H9 (cell line): ENCODE measurements around the gene C1QL1. TPM values are rescaled to one million over a fixed set of nuclear protein-coding genes. Genes with fewer than 3 reads are reported as not detected.

ENCODE experiments used
- DNase-seq: peaks from one replicate; pipeline ENCODE4 v3.0.0-alpha.2; 2017
- H2AFZ ChIP-seq: one replicate; pipeline ENCODE4 v1.6.1; 2013; ENCODE audit warnings: mild to moderate bottlenecking, low read length, control low read depth, moderate library complexity
- H2AK5ac ChIP-seq: 2 replicates; pipeline ENCODE4 v1.6.1; 2013; ENCODE audit warnings: low read length, control low read depth, mixed read lengths; ENCODE audit not compliant: insufficient read length
- H2BK120ac ChIP-seq: one replicate; pipeline ENCODE4 v1.6.1; 2013; ENCODE audit warnings: low read depth, mild to moderate bottlenecking, low read length, control low read depth, inconsistent platforms; ENCODE audit not compliant: poor library complexity, severe bottlenecking
- H2BK12ac ChIP-seq: 2 replicates; pipeline ENCODE4 v1.6.1; 2013; ENCODE audit warnings: low read length, control low read depth, mixed read lengths, low read depth; ENCODE audit not compliant: insufficient read length
- H2BK15ac ChIP-seq: 2 replicates; pipeline ENCODE4 v1.6.1; 2013; ENCODE audit warnings: low read depth, low read length, control low read depth
- H2BK20ac ChIP-seq: one replicate; pipeline ENCODE4 v1.6.1; 2013; ENCODE audit warnings: low read depth, mild to moderate bottlenecking, low read length, control low read depth, inconsistent platforms; ENCODE audit not compliant: poor library complexity, severe bottlenecking
- H2BK5ac ChIP-seq: 2 replicates; pipeline ENCODE4 v1.6.1; 2013; ENCODE audit warnings: low read length, control low read depth, mixed read lengths; ENCODE audit not compliant: insufficient read length
- H3K14ac ChIP-seq: 2 replicates; pipeline ENCODE4 v1.6.1; 2013; ENCODE audit warnings: low read length, control low read depth; ENCODE audit not compliant: insufficient read depth
- H3K18ac ChIP-seq: 2 replicates; pipeline ENCODE4 v1.6.1; 2013; ENCODE audit warnings: low read depth, mild to moderate bottlenecking, mixed read lengths, low read length, control low read depth; ENCODE audit not compliant: insufficient read length
- H3K23ac ChIP-seq: 2 replicates; pipeline ENCODE4 v1.6.1; 2013; ENCODE audit warnings: low read length, control low read depth, mixed read lengths, low read depth; ENCODE audit not compliant: insufficient read length
- H3K23me2 ChIP-seq: 2 replicates; pipeline ENCODE4 v1.6.1; 2013; ENCODE audit warnings: low read depth, mild to moderate bottlenecking, mixed read lengths, low read length, control low read depth; ENCODE audit not compliant: insufficient read length, poor library complexity, severe bottlenecking
- H3K27ac ChIP-seq: 2 replicates; pipeline ENCODE4 v1.5.1; 2013; ENCODE audit warnings: low read length, control low read depth, mixed read lengths, low read depth; ENCODE audit not compliant: insufficient read length
- H3K27me3 ChIP-seq: 2 replicates; pipeline ENCODE4 v1.6.1; 2013; ENCODE audit warnings: low read length, control low read depth, inconsistent platforms; ENCODE audit not compliant: insufficient read depth
- H3K4ac ChIP-seq: 2 replicates; pipeline ENCODE4 v1.6.1; 2013; ENCODE audit warnings: low read depth, mild to moderate bottlenecking, control low read depth, inconsistent platforms, low read length, moderate library complexity
- H3K4me1 ChIP-seq: 2 replicates; pipeline ENCODE4 v1.6.1; 2013; ENCODE audit warnings: low read length, control low read depth, inconsistent platforms; ENCODE audit not compliant: insufficient read depth
- H3K4me2 ChIP-seq: 2 replicates; pipeline ENCODE4 v1.6.1; 2013; ENCODE audit warnings: low read length, control low read depth, mixed read lengths; ENCODE audit not compliant: insufficient read length, insufficient read depth
- H3K56ac ChIP-seq: 2 replicates; pipeline ENCODE4 v1.6.1; 2013; ENCODE audit warnings: low read depth, mild to moderate bottlenecking, mixed read lengths, low read length, control low read depth; ENCODE audit not compliant: insufficient read length
- H3K79me1 ChIP-seq: 2 replicates; pipeline ENCODE4 v1.6.1; 2013; ENCODE audit warnings: low read depth, mild to moderate bottlenecking, moderate library complexity, low read length, control low read depth, inconsistent platforms; ENCODE audit not compliant: insufficient read depth, poor library complexity, severe bottlenecking
- H3K79me2 ChIP-seq: 2 replicates; pipeline ENCODE4 v1.6.1; 2013; ENCODE audit warnings: low read length, control low read depth, inconsistent platforms; ENCODE audit not compliant: insufficient read depth
- H3K9ac ChIP-seq: 2 replicates; pipeline ENCODE4 v1.6.1; 2013; ENCODE audit warnings: low read length, control low read depth, mixed read lengths; ENCODE audit not compliant: insufficient read length; ENCODE audit errors: extremely low read depth
- H3K9me3 ChIP-seq: one replicate; pipeline ENCODE4 v1.6.1; 2013; ENCODE audit warnings: low read depth, low read length, inconsistent platforms; ENCODE audit not compliant: control insufficient read depth
- H3T11ph ChIP-seq: one replicate; pipeline ENCODE4 v1.6.1; 2013; ENCODE audit warnings: mild to moderate bottlenecking, low read length, control low read depth, inconsistent platforms
- H4K20me1 ChIP-seq: one replicate; pipeline ENCODE4 v1.6.1; 2013; ENCODE audit not compliant: control insufficient read depth, insufficient read length, insufficient read depth
- H4K5ac ChIP-seq: 2 replicates; pipeline ENCODE4 v1.6.1; 2013; ENCODE audit warnings: low read depth, mild to moderate bottlenecking, mixed read lengths, low read length, control low read depth; ENCODE audit not compliant: insufficient read length
- H4K8ac ChIP-seq: replicated peaks from 2 replicates; pipeline ENCODE4 v1.6.1; 2013; ENCODE audit warnings: low read length, control low read depth, mixed read lengths, low read depth; ENCODE audit not compliant: insufficient read length
- H4K91ac ChIP-seq: 2 replicates; pipeline ENCODE4 v1.6.1; 2013; ENCODE audit warnings: low read depth, mild to moderate bottlenecking, moderate library complexity, mixed read lengths, low read length, control low read depth; ENCODE audit not compliant: insufficient read length
- H3K27ac Mint-ChIP-seq, 3 experiments: 2 replicates in 2 of 3; 3 replicates in 1 of 3; pipeline ENCODE4 v1.8.0; 2020 to 2021; ENCODE audit warnings: mixed read lengths in 3 of 3, mild to moderate bottlenecking in 1 of 3, moderate library complexity in 1 of 3
- H3K27me3 Mint-ChIP-seq: 2 replicates; pipeline ENCODE4 v1.8.0; 2021; ENCODE audit warnings: low read depth, mild to moderate bottlenecking, moderate library complexity, mixed read lengths
- H3K36me3 Mint-ChIP-seq, 3 experiments: 2 replicates in 2 of 3; 3 replicates in 1 of 3; pipeline ENCODE4 v1.8.0; 2020 to 2021; ENCODE audit warnings: low read depth in 3 of 3, mixed read lengths in 3 of 3; ENCODE audit not compliant: insufficient read depth in 1 of 3
- H3K4me1 Mint-ChIP-seq, 2 experiments: 2 replicates each; pipeline ENCODE4 v1.8.0; 2020; ENCODE audit warnings: mixed read lengths in 2 of 2
- H3K4me3 Mint-ChIP-seq, 2 experiments: 2 replicates in 1 of 2; 3 replicates in 1 of 2; pipeline ENCODE4 v1.8.0; 2020 to 2021; ENCODE audit warnings: mild to moderate bottlenecking in 2 of 2, mixed read lengths in 2 of 2, moderate library complexity in 1 of 2
- H3K9me3 Mint-ChIP-seq, 2 experiments: 2 replicates in 1 of 2; 3 replicates in 1 of 2; pipeline ENCODE4 v1.8.0; 2020; ENCODE audit warnings: mild to moderate bottlenecking in 2 of 2, mixed read lengths in 2 of 2, moderate library complexity in 1 of 2
- WGBS: extraction: QIAGEN DNeasy Blood & Tissue Kit; methylation state at CpG from one replicate; pipeline ENCODE4 v1.1.7; 2013; ENCODE audit warnings: missing lambda C conversion rate, low lambda C conversion rate, mixed read lengths; ENCODE audit not compliant: insufficient read length; ENCODE audit errors: extremely low coverage; 5-methylcytosine and 5-hydroxymethylcytosine counted together
- total RNA-seq: library from RNA; stranded (reverse); gene quantifications from 2 replicates; pipeline ENCODE4 v1.2.1, GENCODE V29; 2021
- TF ChIP-seq, protein P1 (sequence below): fragments of 200-600 bp; sonication (generic); conservative IDR thresholded peaks from 3 replicates; pipeline ENCODE4 v1.8.0; 2021; ENCODE audit warnings: antibody characterized with exemption, mild to moderate bottlenecking

C1QL1 gene
- total RNA-seq, 1 experiment from 2014 or later, result 6.0 TPM

- Mint-ChIP-seq H3K4me1 (peaks cover 18 to 19% of the 10 kb centered on the region in 2 experiments), H3K27me3 (no peaks in the 10 kb centered on the region), H3K36me3 (peaks cover 28 to 49% (median 48%) of the 10 kb centered on the region in 3 experiments), H3K4me3 (no peak overlapping the region), H3K27ac (peak overlapping the region; percentile 29 to 81 (median 62); a peak in 4 of 7 replicates), H3K9me3 (peaks cover 0 to 5% of the 10 kb centered on the region in 2 experiments; a peak in 1 of 5 replicates)
- H3K4me2 ChIP-seq, result no peak overlapping the region
- H3K14ac ChIP-seq, result no peak overlapping the region
- H3K4me1 ChIP-seq, result peaks cover 2% of the 10 kb centered on the region
- H3T11ph ChIP-seq, result no peak overlapping the region
- no peak overlapping the region for H2AK5ac ChIP-seq
- H3K27me3 ChIP-seq, result no peaks in the 10 kb centered on the region
- H2BK120ac ChIP-seq, result no peak overlapping the region
- no peak overlapping the region for H3K23ac ChIP-seq
- H3K4ac ChIP-seq, result no peak overlapping the region
- H3K79me1 ChIP-seq, result peaks cover 6% of the 10 kb centered on the region
- WGBS, result 100% methylated on average over 1 of the region's 1 CpG
- H2BK12ac ChIP-seq, result no peak overlapping the region
- H3K23me2 ChIP-seq, result no peaks in the 10 kb centered on the region
- no peak overlapping the region for H4K8ac ChIP-seq
- no peak overlapping the region for H4K5ac ChIP-seq
- H2BK20ac ChIP-seq, result no peak overlapping the region
- no peak for DNase-seq
- H3K18ac ChIP-seq, result no peak overlapping the region
- TF ChIP-seq, protein P1, sequence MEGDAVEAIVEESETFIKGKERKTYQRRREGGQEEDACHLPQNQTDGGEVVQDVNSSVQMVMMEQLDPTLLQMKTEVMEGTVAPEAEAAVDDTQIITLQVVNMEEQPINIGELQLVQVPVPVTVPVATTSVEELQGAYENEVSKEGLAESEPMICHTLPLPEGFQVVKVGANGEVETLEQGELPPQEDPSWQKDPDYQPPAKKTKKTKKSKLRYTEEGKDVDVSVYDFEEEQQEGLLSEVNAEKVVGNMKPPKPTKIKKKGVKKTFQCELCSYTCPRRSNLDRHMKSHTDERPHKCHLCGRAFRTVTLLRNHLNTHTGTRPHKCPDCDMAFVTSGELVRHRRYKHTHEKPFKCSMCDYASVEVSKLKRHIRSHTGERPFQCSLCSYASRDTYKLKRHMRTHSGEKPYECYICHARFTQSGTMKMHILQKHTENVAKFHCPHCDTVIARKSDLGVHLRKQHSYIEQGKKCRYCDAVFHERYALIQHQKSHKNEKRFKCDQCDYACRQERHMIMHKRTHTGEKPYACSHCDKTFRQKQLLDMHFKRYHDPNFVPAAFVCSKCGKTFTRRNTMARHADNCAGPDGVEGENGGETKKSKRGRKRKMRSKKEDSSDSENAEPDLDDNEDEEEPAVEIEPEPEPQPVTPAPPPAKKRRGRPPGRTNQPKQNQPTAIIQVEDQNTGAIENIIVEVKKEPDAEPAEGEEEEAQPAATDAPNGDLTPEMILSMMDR, result no peak
- H3K9me3 ChIP-seq, result no peaks in the 10 kb centered on the region
- H4K91ac ChIP-seq, result no peak overlapping the region
- H2BK15ac ChIP-seq, result no peak overlapping the region
- no peak overlapping the region for H3K56ac ChIP-seq
- no peak overlapping the region for H2BK5ac ChIP-seq
- H3K27ac ChIP-seq, result no peak overlapping the region
- no peak overlapping the region for H2AFZ ChIP-seq
- peaks cover 9% of the 10 kb centered on the region; the same call in 1 of the 2 replicates for H3K79me2 ChIP-seq
- H4K20me1 ChIP-seq, result no peaks in the 10 kb centered on the region
- no peak overlapping the region for H3K9ac ChIP-seq
Measured at GRCh38 chr17:44940768-44941167, 27.3 kb downstream of the C1QL1 start.
